Activated naive CD8-positive, alpha-beta T cell (primary cell): ENCODE results near the gene RBCK1.
"Not testable (repeated sequence)": the region's sequence is repeated elsewhere in the genome, so short reads cannot be mapped to it uniquely, and the experiment has no call there.

Source experiments
- H3K27ac Mint-ChIP-seq: one replicate; pipeline ENCODE4 v1.8.0; 2021; ENCODE audit warnings: mixed read lengths
- H3K27me3 Mint-ChIP-seq: one replicate; pipeline ENCODE4 v1.8.0; 2021; ENCODE audit warnings: mixed read lengths
- H3K36me3 Mint-ChIP-seq: one replicate; pipeline ENCODE4 v1.8.0; 2021; ENCODE audit warnings: mixed read lengths
- H3K4me1 Mint-ChIP-seq: one replicate; pipeline ENCODE4 v1.8.0; 2021; ENCODE audit warnings: low read depth, mixed read lengths
- H3K4me3 Mint-ChIP-seq: one replicate; pipeline ENCODE4 v1.8.0; 2021; ENCODE audit warnings: mild to moderate bottlenecking, mixed read lengths
- H3K9me3 Mint-ChIP-seq: one replicate; pipeline ENCODE4 v1.8.0; 2021; ENCODE audit warnings: low read depth, mixed read lengths

Gene RBCK1

GRCh38 chr20:385448-385847 is 22.7 kb upstream of the RBCK1 start:
- H3K9me3 Mint-ChIP-seq: no peaks in the 10 kb centered on the region
- H3K4me1 Mint-ChIP-seq: peaks cover 13% of the 10 kb centered on the region
- no peak overlapping the region for H3K4me3 Mint-ChIP-seq
- H3K27ac Mint-ChIP-seq: no peak overlapping the region
- peaks cover 2% of the 10 kb centered on the region for H3K36me3 Mint-ChIP-seq
- H3K27me3 Mint-ChIP-seq: no peaks in the 10 kb centered on the region

DNA sequence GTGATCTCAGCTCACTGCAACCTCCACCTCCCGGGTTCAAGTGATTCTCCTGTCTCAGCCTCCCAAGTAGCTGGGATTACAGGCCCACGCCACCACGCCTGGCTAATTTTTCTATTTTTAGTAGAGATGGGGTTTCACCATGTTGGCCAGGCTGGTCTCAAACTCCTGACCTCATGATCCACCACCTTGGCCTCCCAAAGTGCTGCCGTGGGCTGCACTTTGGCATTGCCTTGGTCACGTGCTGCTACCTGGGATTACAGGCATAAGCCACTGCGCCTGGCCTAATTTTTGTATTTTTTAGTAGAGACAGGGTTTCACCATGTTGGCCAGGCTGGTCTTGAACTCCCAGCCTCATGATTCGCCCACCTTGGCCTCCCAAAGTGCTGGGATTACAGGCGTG is 21.5 kb upstream of the RBCK1 start:
- peaks cover 13% of the 10 kb centered on the region for H3K4me1 Mint-ChIP-seq
- H3K36me3 Mint-ChIP-seq, H3K27ac Mint-ChIP-seq, H3K9me3 Mint-ChIP-seq, H3K4me3 Mint-ChIP-seq, H3K27me3 Mint-ChIP-seq: not testable (repeated sequence)

DNA sequence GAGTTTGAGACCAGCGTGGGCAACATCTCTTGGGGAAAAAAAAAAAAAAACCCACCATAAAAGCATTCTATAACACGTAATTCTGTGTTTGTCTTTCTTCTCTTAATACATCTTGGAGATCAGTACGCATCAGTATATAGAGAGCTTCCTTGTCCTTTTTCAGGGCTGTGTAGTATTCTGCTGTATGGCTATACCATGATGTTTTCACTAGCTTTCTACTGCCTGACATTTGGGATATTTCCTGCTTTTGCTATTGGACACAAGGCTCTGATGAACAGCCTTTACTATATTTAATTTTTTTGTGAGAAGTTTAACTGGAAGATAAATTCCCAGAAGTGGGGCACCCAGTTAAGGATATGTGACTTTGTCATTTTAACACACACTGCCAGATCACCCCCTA is 20.6 kb upstream of the RBCK1 start:
- peaks cover 2% of the 10 kb centered on the region for H3K36me3 Mint-ChIP-seq
- peaks cover 10% of the 10 kb centered on the region for H3K4me1 Mint-ChIP-seq
- no peaks in the 10 kb centered on the region for H3K9me3 Mint-ChIP-seq
- H3K27me3 Mint-ChIP-seq: no peaks in the 10 kb centered on the region
- H3K4me3 Mint-ChIP-seq: no peak overlapping the region
- H3K27ac Mint-ChIP-seq: no peak overlapping the region

DNA sequence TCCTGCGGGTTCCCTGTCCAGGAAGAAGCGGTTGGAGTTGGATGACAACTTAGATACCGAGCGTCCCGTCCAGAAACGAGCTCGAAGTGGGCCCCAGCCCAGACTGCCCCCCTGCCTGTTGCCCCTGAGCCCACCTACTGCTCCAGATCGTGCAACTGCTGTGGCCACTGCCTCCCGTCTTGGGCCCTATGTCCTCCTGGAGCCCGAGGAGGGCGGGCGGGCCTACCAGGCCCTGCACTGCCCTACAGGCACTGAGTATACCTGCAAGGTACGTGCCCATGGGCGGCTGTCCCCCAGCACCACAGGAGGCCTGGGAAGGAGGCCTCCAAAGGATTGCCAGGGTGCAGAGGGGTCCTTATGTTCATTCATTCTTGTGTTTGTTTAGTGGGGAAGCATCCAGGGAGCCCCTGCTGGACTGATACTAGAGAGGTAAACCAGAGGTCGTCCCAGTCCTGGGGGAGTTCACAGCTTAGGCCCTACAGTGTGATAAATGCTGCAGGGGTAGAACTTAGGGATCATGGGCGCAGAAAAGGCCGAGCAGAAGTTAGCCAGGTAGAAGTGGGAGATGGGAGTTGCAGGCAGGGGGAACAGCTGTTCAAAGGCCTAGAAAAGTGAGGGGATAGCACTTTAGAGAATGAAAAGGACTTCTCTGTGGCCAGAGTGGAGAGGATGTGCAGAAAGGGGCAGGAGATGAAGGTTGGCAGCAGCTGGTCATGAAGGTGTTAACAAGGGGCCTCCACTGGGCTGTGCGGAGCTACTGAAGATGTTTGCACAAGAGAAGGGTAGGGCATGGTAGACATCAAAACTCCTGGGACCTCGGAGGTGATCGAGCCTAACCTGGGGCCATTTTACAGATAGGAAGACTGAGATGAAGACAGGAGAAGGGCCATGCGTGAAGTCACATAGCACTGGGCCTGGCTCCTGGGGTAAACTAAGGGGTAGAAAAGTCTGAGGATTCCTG is 19.8 kb upstream of the RBCK1 start:
- Mint-ChIP-seq H3K27me3 (no peaks in the 10 kb centered on the region), H3K36me3 (peaks cover 2% of the 10 kb centered on the region), H3K27ac (no peak overlapping the region), H3K9me3 (no peaks in the 10 kb centered on the region), H3K4me1 (peaks cover 7% of the 10 kb centered on the region), H3K4me3 (no peak overlapping the region)

DNA sequence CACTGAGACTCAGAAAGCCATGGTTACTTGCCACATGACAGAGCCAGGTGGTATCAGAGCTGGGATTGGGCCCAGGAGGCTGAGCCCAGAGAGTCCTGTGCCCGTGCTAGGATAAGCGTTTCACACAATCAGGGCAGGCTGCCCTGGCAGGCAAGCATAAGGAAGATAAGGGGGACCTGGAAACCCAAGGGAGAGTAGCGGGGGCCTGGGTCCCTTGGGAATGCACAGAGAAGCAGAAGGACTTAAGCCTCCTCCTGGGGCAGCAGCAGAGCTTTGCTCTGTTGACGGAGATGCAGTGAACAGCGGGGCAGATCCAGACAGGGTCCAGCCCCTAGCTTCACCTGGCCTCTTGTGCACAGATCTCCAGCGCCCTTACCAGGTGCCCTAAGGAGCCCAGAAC is 18.9 kb upstream of the RBCK1 start:
- H3K36me3 Mint-ChIP-seq: peaks cover 6% of the 10 kb centered on the region
- H3K4me1 Mint-ChIP-seq: peaks cover 3% of the 10 kb centered on the region
- no peak overlapping the region for H3K4me3 Mint-ChIP-seq
- no peaks in the 10 kb centered on the region for H3K27me3 Mint-ChIP-seq
- H3K27ac Mint-ChIP-seq: no peak overlapping the region
- H3K9me3 Mint-ChIP-seq: no peaks in the 10 kb centered on the region

GRCh38 chr20:391041-391711 is 16.9 kb upstream of the RBCK1 start:
- H3K27ac Mint-ChIP-seq: no peak overlapping the region
- no peaks in the 10 kb centered on the region for H3K4me1 Mint-ChIP-seq
- peaks cover 3% of the 10 kb centered on the region for H3K36me3 Mint-ChIP-seq
- no peak overlapping the region for H3K4me3 Mint-ChIP-seq
- H3K9me3 Mint-ChIP-seq: no peaks in the 10 kb centered on the region
- H3K27me3 Mint-ChIP-seq: no peaks in the 10 kb centered on the region

GRCh38 chr20:393296-393695 is 14.8 kb upstream of the RBCK1 start:
- not testable (repeated sequence) for H3K4me3 Mint-ChIP-seq, H3K9me3 Mint-ChIP-seq, H3K27ac Mint-ChIP-seq, H3K4me1 Mint-ChIP-seq, H3K27me3 Mint-ChIP-seq
- H3K36me3 Mint-ChIP-seq: peaks cover 11% of the 10 kb centered on the region

- H3K36me3 Mint-ChIP-seq: peaks cover 14% of the 10 kb centered on the region
- no peaks in the 10 kb centered on the region for H3K9me3 Mint-ChIP-seq
- H3K27ac Mint-ChIP-seq: no peak overlapping the region
- no peaks in the 10 kb centered on the region for H3K4me1 Mint-ChIP-seq
- no peaks in the 10 kb centered on the region for H3K27me3 Mint-ChIP-seq
- H3K4me3 Mint-ChIP-seq: no peak overlapping the region
Measured at GRCh38 chr20:396252-396618, 11.9 kb upstream of the RBCK1 start.

- H3K4me1 Mint-ChIP-seq: peaks cover 3% of the 10 kb centered on the region
- H3K27ac Mint-ChIP-seq: no peak overlapping the region
- H3K9me3 Mint-ChIP-seq: no peaks in the 10 kb centered on the region
- peaks cover 14% of the 10 kb centered on the region for H3K36me3 Mint-ChIP-seq
- H3K27me3 Mint-ChIP-seq: no peaks in the 10 kb centered on the region
- H3K4me3 Mint-ChIP-seq: no peak overlapping the region
Measured at GRCh38 chr20:396619-397431, 11.3 kb upstream of the RBCK1 start.

DNA sequence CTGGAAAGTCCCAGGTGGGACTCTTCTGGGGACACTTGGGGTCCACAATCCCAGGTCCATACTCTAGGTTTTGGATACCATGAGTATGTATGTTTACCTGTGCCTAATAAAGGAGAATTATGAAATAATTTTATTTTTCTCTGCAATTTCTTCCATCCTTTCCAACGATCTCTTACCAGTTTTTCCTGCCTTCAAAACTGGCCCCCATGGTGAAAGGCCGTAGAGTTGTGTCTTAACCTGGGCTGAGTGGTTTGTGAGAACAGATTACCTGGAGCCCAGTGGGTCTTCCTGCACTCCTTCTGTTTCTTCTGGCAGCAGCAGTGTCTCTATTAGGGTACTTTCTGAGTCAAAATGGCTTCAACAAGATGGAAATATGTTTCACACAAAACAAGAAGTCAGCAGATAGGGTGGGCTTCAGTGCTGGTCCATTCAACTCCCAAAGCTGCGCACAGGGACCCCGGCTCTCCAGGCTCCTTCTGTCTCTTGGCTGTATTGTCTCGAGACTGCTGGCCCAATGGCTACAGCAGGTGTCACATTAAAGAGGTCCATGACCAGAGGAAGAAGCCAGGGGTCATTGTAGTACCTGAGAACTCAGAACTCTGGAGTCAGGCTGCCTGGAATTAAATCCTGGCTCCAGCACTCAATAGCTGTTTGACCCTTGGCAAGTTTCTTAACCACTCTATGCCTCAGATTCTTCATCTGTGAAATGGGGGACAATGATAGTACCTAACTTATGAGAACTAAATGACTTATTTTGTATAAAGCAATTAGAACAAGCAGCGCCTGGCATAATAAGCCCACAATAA is 10.5 kb upstream of the RBCK1 start:
- no peaks in the 10 kb centered on the region for H3K27me3 Mint-ChIP-seq

GRCh38 chr20:399182-399707 is 8.9 kb upstream of the RBCK1 start:
- no peak overlapping the region for H3K27ac Mint-ChIP-seq

More for the DNA sequence above, 10.5 kb upstream of the RBCK1 start:
- Mint-ChIP-seq H3K4me1 (peaks cover 7% of the 10 kb centered on the region), H3K9me3 (no peaks in the 10 kb centered on the region), H3K4me3 (no peak overlapping the region), H3K27ac (no peak overlapping the region), H3K36me3 (peaks cover 14% of the 10 kb centered on the region)

DNA sequence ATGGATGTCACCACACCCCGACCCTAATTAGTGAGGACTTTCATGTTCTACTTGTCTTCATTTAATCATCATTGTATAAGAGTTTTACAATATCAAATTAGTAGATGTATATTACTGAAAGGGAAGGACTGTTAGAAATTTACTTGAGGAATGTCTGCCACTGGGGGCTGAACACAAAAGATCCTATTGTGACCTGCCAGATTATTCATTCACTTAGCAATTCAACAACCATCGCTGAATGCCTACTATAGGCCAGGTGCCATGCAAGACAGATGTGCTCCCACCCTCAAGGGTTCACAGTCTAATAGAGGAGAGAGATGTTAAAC is 8.0 kb upstream of the RBCK1 start:
- Mint-ChIP-seq H3K36me3 (peaks cover 10% of the 10 kb centered on the region), H3K27me3 (no peaks in the 10 kb centered on the region), H3K4me3 (no peak overlapping the region), H3K9me3 (no peaks in the 10 kb centered on the region), H3K4me1 (peaks cover 12% of the 10 kb centered on the region), H3K27ac (no peak overlapping the region)

More at GRCh38 chr20:399182-399707, 8.9 kb upstream of the RBCK1 start:
- Mint-ChIP-seq H3K9me3 (no peaks in the 10 kb centered on the region), H3K27me3 (no peaks in the 10 kb centered on the region), H3K4me1 (peaks cover 12% of the 10 kb centered on the region), H3K4me3 (no peak overlapping the region), H3K36me3 (peaks cover 10% of the 10 kb centered on the region)

DNA sequence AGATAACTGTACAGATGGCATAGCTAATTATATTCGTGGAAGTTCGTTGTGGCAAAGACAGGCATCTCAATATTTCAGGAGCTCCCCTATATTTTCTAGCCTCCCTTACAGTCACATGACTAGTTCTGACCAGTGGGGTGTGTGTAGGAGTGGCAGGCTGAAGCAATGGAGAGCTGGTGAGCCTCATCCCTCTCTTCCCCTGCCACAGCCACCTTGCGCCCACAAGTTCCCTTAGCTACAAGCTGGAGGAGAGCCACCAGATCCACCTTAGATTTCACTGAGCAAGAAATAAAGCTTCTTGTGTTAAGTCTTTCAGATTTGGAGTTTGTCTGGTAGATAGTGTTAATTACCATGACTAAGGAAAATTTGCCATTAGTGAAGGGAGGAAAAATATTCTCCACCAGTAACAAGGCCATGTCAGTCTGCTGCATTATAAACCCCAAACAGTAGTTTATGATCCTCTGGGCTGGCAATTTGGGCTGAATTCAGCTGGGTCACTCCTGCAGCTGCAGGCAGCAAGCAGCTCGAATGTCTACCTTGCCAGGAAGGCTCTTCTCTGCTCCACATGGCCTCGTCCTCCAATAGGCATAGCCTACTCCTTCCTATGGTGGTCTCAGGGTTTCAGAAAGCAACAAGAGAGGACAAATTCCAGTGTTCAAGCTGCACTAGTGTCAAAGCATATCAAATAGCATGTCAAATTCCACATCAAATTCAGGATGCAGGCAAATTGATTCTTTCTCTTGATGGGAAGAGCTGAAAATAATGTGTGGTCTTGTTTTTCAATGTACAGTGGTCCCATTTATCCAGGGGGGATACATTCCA is 7.4 kb upstream of the RBCK1 start:
- H3K4me3 Mint-ChIP-seq: no peak overlapping the region
- peaks cover 10% of the 10 kb centered on the region for H3K36me3 Mint-ChIP-seq
- H3K4me1 Mint-ChIP-seq: peaks cover 12% of the 10 kb centered on the region
- H3K27me3 Mint-ChIP-seq: no peaks in the 10 kb centered on the region
- no peak overlapping the region for H3K27ac Mint-ChIP-seq
- H3K9me3 Mint-ChIP-seq: no peaks in the 10 kb centered on the region
